ENCODE results near the gene LMBRD2.
"Not testable (repeated sequence)": the region's sequence is repeated elsewhere in the genome, so short reads cannot be mapped to it uniquely, and the experiment has no call there.

The LMBRD2 gene

GRCh38 chr5:36161361-36161760 lies 9.7 kb upstream of the LMBRD2 start:
- no peak for DNase-seq (ENCODE audit: low read depth, low spot score)

DNA sequence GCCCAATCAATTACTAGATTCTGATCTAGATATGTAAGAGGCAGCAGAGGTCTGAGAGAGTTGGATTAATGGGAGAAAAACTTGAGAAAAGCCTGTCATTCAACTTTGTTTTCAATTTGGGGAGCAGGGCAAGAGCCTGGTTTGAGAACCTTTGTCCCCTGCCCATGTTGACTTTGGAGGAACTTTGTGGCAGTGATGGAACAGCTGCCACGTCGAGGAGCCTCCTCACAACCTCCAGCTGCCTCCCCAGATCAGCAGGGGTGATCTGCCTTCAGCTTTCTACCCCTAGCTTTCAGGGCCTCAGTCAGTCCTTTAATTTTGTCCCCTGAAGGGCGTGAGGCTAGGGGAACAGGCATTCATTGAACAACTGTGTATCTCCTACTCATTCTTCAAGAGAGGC lies 8.9 kb upstream of the LMBRD2 start:
- DNase-seq (ENCODE audit: low read depth, low spot score), result no peak

DNA sequence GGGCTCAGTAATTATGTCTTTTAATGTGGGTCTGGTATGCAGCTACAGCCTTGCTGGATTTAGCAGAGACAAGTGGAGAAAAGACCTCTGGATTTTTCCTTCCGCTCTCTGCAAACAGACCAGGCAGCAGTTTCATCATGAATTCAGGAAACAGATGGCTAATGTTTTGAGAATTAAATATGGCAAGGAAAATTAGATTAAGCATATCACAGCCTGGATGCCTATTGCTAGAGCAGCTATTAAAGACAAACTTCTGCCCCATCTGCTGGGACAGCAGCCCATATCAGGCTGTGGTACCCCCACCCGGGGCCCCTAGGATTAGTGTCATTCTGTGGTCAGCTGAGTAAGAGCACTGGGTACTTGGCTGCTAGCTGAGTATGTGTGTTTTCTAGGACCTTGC lies 6.5 kb upstream of the LMBRD2 start:
- no peak for DNase-seq (ENCODE audit: low read depth, low spot score)

DNA sequence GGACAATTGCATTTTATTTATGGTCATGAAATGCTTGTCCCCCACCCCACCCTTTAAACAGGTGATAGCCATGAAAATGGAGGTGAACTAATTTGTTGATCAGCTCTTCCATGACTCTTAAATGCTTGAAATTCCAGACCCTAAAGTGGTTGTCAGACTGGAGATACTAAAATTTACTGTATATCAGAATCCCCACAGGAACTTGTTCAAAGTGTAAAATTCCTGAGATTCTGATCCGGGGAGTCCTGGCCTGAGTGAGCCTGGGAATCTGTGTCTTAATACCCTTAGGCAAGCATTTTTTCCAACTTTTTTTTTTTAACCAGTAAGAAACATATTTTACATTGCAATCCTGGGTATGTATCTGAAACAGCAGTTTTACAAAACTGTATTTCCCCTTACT lies 4.9 kb upstream of the LMBRD2 start:
- no peak for DNase-seq (ENCODE audit: low read depth, low spot score)

DNA sequence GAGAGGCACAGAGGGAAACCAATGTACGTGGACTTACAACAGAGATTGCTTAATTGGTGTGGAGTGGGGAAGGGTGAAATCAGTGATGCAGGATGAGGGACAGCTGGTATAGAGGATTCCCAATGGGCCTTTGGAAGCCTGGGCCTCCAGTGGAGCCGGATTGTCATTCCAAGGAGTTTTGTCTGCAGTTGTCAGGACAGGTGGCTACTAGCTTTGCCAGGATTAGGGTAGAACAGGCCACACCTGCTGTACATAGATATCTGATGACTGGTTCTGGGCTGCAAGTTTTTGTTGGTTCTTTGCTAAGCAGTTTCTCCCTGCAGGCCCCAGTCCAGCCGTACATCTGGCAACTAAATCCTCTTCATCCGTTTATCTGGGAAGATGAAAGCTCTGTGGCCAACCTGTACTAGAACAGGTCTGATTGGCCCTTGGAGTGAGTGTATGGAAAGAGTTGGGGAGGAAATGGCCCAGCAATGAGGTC lies 4.5 kb upstream of the LMBRD2 start:
- peak; percentile 80 for DNase-seq (ENCODE audit: low read depth, low spot score)

GRCh38 chr5:36155291-36155690 lies 3.6 kb upstream of the LMBRD2 start:
- DNase-seq (ENCODE audit: low read depth, low spot score), result no peak

GRCh38 chr5:36153726-36154125 lies 2.0 kb upstream of the LMBRD2 start:
- no peak for DNase-seq (ENCODE audit: low read depth, low spot score)

DNA sequence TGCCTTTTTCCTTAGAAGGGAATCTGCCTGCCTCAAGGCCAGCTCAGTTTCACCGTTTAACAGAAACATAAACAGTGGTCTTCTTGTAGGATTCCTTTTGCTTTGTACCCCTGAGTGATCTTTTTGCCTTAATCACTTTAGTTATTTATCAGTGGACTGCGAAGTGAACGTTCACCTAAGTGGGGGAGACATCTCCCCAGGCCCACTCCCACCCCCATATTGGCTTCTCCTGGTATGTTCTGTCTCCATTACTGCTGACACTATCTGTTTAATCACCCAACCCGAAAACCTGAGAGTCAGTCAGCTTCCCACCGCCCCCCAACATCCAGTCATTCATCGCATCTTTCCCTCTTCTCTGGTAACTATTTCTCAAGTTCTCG lies 1.6 kb upstream of the LMBRD2 start:
- no peak for DNase-seq (ENCODE audit: low read depth, low spot score)

- DNase-seq (ENCODE audit: low read depth, low spot score), result peak; percentile 37
Measured at GRCh38 chr5:36152324-36153297, 924 bp upstream of the LMBRD2 start.

DNA sequence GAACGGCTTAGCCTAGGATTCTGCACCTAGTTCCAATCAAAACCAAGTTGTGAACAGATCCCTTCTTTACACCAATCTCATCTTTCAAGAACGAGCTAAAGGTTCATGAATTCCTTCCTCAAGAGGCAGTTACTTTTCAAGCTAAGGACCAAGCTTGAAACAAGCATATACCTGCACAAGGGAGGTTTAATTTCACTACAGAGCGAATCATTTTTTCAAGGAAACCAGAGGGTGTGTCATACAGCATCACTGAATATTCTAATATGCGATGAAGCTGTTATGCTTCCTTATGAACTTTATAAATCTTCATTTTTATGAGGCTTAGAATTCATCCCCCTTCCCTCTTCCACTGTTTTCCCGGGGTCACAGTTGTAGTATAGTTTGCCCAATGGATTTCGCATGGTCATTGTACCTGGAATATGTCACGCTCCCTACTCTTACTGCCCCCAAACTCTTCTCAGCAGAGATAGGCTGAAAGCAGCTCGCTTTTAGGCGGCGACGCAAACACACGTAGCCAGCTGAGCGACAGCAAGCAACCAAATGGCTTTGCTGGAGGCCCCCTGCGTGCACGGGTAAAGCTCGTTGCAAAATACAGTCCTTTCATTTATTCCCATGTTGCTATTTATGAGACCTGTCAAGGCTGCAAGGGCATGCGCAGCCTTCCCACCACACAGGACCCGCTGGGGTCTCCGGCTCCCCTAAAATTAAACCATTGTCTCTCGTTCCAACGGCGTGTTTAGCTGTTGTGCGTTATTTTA lies 832 bp downstream of the LMBRD2 start:
- peak; percentile 54 for DNase-seq (ENCODE audit: low read depth, low spot score)

- DNase-seq (ENCODE audit: low read depth, low spot score), result no peak
Measured at GRCh38 chr5:36147681-36148080, 4.0 kb downstream of the LMBRD2 start.

- no peak for DNase-seq (ENCODE audit: low read depth, low spot score)
Measured at GRCh38 chr5:36146390-36146789, 5.3 kb downstream of the LMBRD2 start.

DNA sequence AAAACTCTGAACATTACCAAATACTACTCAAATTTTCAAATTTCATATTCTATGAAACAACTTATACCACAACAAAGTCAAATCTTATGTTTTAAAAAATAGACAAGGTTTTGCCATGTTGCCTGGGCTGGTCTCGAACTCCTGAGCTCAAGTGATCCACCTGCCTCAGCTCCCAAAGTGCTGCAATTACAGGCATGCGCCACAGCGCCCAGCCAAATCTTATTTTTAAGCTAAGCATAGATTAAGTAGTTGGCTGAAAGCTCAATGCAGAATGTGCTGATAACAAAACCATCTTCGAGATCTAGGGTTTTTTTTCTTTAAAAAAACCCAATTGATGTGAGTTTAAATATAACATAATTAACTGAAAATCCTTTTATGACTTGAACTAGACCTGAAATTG lies 6.4 kb downstream of the LMBRD2 start:
- DNase-seq (ENCODE audit: low read depth, low spot score), result no peak

- DNase-seq (ENCODE audit: low read depth, low spot score), result no peak
Measured at GRCh38 chr5:36138900-36139683, 12.6 kb downstream of the LMBRD2 start.

DNA sequence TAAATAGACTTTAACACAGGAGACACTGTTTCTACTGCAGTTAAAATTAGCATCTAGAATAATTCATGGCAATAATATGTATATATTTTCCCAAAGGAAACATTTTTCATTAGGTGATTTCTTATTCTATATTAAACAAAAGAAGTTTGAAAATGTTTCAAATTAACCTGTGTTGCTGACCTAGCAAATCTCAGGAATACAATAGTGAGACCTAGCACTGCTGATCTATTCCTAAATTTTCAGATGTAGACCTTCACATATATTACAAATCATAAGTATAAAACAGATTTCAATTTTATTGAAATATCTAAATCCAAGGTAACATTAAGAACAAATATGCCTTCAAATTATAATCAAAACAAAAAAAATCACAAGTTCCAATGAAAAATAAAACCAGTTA lies 15.1 kb downstream of the LMBRD2 start:
- no peak for DNase-seq (ENCODE audit: low read depth, low spot score)

- DNase-seq (ENCODE audit: low read depth, low spot score), result no peak
Measured at GRCh38 chr5:36135988-36136387, 15.7 kb downstream of the LMBRD2 start.

DNA sequence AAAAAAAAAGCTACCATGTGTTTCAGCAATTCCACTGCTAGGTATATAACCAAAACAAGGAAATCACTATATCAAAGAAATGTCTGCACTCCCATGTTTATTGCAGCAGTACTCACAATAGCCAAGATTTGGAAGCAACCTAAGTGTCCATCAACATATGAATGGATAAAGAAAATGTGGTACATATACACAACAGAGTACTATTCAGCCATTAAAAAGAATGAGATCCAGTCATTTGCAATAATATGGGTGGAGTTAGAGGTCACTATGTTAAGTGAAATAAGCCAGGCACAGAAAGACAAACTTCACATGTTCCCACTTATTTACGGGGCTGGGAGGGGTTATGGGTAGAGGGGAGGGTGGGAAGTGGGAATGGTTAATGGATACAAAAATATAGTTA lies 18.7 kb downstream of the LMBRD2 start:
- DNase-seq (ENCODE audit: low read depth, low spot score), result not testable (repeated sequence)

DNA sequence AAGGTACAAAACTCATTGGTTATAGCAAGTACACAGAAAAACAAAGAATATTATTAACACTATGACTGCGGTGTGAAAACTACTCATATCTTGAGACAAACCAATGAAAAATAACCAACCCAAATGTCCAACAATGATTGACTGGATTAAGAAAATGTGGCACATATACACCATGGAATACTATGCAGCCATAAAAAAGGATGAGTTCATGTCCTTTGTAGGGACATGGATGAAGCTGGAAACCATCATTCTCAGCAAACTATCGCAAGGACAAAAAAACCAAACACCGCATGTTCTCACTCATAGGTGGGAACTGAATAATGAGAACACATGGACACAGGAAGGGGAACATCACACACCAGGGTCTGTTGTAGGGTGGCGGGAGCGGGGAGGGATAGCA lies 22.0 kb downstream of the LMBRD2 start:
- not testable (repeated sequence) for DNase-seq (ENCODE audit: low read depth, low spot score)

DNA sequence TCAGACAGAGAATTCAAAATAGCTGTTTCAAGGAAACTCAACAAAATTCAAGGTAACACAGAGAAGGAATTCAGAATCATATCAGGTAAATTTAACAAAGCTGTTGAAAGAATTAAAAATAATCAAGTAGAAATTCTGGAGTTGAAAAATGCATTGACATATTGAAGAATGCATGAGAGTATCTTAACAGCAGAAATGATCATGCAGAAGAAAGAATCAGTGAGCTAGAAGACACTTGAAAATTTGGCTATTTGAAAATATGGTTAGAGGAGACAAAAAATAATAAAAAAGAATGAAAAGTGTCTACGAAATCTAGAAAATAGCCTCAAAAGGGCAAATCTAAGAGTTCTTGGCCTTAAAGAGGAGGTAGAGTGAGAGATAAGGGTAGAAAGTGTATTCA lies 22.9 kb downstream of the LMBRD2 start:
- no peak for DNase-seq (ENCODE audit: low read depth, low spot score)

DNA sequence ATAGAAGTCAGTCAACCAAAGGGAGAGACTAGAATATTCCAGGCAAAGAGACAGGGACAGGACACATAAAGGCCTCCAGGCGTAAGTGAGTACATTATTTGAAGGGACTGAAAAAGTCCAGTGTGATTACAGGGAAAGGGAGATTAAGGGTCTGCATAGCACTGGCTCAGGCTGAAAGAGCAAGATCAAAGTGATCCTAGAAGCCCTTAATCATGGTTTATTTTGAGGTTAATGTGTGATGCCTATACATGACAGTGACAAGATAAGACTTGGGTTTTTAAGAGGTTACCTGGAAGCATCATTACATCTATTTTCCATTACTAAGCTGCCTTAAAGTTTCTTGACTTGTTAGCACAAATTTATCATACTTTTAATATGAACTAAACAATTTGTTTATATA lies 25.8 kb downstream of the LMBRD2 start:
- DNase-seq (ENCODE audit: low read depth, low spot score), result peak; percentile 5

GRCh38 chr5:36111238-36111637 lies 40.4 kb downstream of the LMBRD2 start:
- no peak for DNase-seq (ENCODE audit: low read depth, low spot score)
